GM12892 (cell line): ENCODE measurements around the gene FANCC.
"Not testable (repeated sequence)": the region's sequence is repeated elsewhere in the genome, so short reads cannot be mapped to it uniquely, and the experiment has no call there.

ENCODE experiments used
- DNase-seq: peaks from one replicate; pipeline ENCODE4 v3.0.0; 2011; ENCODE audit not compliant: insufficient read length
- FAIRE-seq: peaks from 2 replicates; lab custom pipeline; 2011; peaks lifted over from hg19 to GRCh38; lab: Jason Lieb, UNC
- POLR2A ChIP-seq: IDR thresholded peaks from 2 replicates; pipeline ENCODE4 v1.6.1; 2011; ENCODE audit warnings: low read depth, low read length, control low read depth
- POLR2AphosphoS5 ChIP-seq: IDR thresholded peaks from 2 replicates; pipeline ENCODE4 v1.6.1; 2011; ENCODE audit warnings: low read depth, low read length, control low read depth
- TAF1 ChIP-seq: IDR thresholded peaks from 2 replicates; pipeline ENCODE4 v1.6.1; 2011; ENCODE audit warnings: low read depth, mild to moderate bottlenecking, control low read depth, low read length, borderline replicate concordance

The FANCC gene

DNA sequence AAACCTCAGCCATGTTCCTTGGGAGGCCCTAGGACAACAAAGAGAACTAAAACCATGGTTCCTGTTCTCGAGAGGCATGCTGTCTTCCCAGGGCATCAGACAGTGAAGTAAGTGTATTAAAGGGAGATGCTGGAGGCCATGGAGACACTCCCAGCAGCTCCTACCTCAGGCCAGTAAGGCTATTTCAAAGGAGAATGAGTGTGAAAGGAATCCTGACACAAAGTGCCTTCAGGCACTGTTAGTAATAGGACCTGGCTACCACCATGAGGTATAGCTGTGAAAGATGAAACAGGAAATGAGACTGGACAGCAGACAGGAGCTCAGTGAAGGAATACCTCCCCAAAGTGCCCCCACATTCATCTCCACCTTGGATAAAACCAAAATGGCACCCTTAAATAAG, 71.0 kb downstream of the FANCC start:
- no peak for TF ChIP-seq TAF1
- no peak for TF ChIP-seq POLR2A
- TF ChIP-seq POLR2AphosphoS5: no peak
- FAIRE-seq: no peak
- no peak for DNase-seq

DNA sequence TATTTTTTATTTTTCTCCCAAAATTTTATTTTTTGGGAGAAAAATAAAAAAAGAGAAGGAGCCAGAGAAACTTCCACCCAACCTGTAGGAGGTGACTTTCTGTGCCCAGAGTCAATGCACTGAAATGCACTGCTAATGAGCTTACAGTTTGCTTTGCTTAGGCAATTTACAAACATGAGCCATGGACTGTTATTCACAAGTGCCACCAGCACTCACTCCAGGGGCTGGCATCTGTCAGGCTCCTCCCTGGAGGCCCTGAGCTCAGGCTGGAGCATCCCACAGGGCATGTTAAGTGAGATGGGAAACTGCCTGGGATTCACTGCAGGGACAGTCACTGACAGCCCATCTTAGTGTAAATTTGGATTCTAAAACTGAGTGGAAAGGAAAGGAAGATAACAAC, 74.9 kb downstream of the FANCC start:
- TF ChIP-seq POLR2A (no peak), TAF1 (no peak), POLR2AphosphoS5 (no peak)
- FAIRE-seq (no peak), DNase-seq (no peak)

DNA sequence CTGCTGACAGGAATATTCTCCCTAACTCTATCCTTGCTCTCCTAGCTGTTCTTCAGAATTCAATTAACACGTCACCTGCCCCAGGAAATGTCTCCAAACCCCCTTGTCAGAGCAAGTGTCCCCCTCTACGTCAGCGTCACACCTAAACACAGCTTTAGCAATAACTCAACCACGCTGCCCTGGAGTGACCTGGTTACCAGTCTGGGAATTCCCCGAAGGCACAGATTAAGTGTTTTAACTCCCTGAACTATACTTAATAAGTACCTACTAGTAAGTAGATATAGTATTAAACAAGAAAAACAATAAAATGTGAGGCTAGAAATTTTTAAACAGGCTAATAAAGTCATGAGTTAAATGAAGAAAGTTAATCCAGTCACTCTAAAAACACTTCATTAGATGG, 78.4 kb downstream of the FANCC start:
- FAIRE-seq (no peak), DNase-seq (no peak)
- TF ChIP-seq POLR2AphosphoS5 (no peak), POLR2A (no peak), TAF1 (no peak)

DNA sequence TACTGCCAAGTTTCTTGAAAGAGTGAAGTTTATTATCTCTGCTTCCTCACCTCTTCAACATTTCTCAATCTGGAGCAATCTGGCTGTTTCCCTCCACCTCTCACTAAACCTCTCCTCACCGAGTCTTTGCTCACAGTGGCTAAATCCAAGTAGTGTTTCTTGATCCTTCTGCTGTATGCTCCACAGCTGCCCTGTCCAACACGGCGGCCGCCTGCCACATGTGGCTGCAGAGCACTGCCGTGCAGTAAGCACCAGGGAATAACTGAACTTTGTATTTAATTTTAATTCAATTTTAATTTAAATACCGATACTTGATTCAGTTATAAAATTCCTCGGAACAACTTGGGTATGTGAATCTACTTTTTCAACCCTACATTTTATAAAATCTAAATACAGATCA, 80.2 kb downstream of the FANCC start:
- no peak for FAIRE-seq
- TF ChIP-seq POLR2A: no peak
- no peak for TF ChIP-seq POLR2AphosphoS5
- TF ChIP-seq TAF1: no peak

DNA sequence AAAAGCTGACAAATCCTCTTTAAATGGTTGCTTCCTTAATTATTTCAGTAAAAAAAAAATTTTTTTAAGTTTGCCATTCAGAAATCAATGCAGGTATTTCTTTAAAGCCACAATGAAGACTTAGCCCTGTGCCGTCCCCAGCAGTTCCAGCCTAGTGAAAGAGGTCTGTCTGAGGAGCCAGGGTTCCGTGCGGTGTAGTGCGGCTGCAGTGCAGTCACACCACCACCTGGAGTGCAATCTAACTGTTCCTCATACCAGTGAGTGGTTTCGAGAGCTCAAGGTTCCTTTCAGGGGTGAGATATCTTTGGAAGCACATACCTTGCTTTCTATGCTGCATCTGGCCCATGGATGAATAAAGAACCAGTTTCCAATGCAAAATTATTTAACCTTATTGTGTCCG, 87.5 kb downstream of the FANCC start:
- no peak for DNase-seq
- no peak for TF ChIP-seq TAF1
- TF ChIP-seq POLR2AphosphoS5: no peak
- no peak for TF ChIP-seq POLR2A
- FAIRE-seq: no peak

More for the DNA sequence above, 80.2 kb downstream of the FANCC start:
- no peak for DNase-seq

DNA sequence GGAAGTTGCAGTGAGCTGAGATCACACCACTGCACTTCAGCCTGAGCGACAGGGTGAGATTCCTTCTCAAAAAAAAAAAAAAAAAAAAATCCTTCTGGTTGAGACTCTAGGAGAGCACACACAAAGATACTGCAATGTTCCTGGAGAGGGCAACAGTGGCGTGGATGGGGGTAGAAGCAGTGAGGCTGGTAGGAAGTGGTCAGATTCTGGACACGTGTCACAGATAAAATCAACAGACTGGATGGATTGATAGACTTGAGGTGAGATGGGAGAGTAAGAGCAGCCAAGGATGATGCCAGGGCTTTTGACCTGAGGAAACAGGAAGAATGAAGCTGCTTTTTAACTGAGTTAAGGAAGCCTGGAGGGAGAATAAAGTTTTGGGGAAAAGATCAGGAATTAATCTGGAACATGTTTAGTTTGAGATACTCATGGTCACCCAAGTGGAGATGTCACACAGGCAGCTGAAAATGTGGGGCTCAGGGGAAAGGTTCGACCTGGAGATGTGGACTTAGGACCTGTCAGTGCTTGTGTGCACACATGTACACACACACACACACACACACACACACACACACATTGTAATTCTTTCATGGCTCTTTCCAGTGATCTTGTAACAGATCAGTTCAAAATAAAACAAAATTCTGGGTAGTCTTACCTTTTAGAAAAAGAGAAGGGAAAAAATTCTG, 88.1 kb downstream of the FANCC start:
- no peak for FAIRE-seq
- no peak for DNase-seq
- TF ChIP-seq TAF1 (no peak), POLR2A (no peak), POLR2AphosphoS5 (no peak)

DNA sequence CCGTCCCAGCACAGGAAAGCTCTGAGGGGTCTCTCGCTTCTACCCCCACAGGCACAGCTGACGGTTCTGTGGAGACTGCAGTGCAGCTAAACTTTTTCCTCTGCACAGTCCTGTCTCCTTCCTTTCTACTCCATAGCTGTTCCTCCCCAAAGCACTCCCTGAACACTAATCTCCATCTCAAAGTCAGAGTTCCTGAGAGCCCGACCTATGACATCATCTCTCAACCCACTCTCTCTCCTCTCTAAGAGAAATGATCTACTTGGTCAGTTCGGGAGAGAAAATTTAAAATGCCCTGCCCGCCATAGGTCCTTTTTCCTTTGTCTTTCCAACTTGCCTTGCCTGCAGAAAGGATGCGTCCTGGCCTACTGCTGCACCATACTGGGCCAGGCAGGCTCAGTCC, 90.6 kb downstream of the FANCC start:
- TF ChIP-seq POLR2AphosphoS5: no peak
- TF ChIP-seq POLR2A: no peak
- no peak for TF ChIP-seq TAF1
- no peak for FAIRE-seq
- no peak for DNase-seq

DNA sequence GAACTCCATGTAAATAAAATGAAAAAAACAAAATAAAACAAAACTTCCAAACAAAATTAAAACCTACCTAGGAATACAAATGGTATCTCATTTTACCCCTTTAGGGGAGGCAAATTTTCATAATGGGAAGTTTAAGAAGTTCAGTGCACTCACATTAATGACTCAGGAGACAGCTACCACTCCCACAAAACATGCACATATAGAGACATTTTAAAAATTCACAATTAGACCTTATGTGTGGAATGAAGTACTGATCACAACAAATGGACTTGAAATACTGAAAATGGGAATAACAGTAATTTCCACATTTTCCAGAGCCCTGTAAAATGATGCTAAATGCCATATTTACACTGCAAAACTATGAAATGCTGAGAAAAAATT, 91.8 kb downstream of the FANCC start:
- FAIRE-seq (no peak), DNase-seq (no peak)
- no peak for TF ChIP-seq POLR2A
- TF ChIP-seq TAF1: no peak
- TF ChIP-seq POLR2AphosphoS5: no peak

DNA sequence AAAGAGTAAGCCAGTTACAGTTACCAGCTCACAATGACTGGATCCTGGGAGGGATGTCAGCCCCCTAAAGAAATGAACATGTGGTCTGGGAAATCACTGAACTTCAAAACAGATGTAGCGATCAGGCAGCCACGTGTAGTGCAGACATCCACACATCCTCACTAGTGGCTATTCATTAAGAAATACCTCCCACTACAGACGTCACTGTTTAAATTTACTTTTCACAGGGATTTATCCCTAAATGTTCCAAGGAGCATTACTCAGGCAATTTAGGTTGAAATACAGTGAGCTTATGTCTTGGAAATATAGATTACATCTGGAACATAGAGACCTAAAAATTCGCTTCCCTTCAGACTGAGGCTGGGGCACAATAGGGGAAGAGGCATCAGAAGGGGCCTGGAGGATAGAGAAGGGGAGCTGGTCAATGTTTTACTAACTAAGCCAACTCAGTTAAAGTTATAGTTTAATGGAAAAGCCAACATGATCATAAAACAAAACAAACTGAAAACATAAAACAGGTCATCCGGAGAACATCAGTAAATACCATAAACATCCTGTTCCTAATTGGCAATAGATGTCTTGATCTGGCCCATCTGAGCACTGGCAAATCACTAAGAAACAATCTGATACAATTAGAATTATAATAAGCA, 92.3 kb downstream of the FANCC start:
- DNase-seq: no peak
- no peak for TF ChIP-seq POLR2AphosphoS5
- no peak for TF ChIP-seq TAF1
- no peak for FAIRE-seq

DNA sequence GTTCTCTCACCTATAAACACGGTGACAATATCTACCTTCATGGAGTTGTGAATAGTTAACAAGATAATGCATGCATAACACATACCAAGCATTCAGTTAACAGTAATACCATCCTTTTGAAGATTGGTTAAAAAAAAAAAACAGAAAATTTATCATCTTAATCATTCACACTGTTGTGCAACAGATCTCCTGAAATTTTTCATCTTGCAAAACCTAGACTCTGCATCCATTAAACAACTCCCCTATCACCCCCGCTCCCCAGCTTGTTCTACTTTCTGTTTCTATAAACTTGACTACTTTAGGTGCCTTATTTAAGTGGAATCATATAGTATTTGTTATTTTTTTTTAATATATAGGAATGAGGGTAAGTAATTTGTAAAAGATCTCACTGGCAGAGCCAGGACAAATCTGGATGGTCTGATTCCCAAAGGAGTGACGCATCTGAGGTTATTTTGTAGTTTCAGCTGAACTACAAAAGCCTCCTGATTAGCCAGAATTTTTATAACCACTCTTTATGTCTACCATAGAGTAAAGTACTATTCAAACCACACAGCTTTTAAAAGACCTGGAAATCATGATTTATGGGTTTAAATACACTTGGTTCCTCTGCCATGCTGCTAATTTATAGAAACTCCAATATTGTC, 93.0 kb downstream of the FANCC start:
- DNase-seq (no peak), FAIRE-seq (no peak)
- TF ChIP-seq POLR2AphosphoS5 (no peak), POLR2A (no peak), TAF1 (no peak)

DNA sequence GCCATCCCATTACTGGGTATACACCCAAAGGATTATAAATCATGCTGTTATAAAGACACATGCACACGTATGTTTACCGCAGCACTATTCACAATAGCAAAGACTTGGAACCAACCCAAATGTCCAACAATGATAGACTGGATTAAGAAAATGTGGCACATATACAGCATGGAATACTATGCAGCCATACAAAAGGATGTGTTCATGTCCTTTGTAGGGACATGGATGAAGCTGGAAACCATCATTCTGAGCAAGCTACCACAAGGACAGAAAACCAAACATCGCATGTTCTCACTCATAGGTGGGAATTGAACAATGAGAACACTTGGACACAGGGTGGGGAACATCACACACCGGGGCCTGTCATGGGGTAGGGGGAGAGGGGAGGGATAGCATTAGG, 97.2 kb downstream of the FANCC start:
- DNase-seq, FAIRE-seq: not testable (repeated sequence)

DNA sequence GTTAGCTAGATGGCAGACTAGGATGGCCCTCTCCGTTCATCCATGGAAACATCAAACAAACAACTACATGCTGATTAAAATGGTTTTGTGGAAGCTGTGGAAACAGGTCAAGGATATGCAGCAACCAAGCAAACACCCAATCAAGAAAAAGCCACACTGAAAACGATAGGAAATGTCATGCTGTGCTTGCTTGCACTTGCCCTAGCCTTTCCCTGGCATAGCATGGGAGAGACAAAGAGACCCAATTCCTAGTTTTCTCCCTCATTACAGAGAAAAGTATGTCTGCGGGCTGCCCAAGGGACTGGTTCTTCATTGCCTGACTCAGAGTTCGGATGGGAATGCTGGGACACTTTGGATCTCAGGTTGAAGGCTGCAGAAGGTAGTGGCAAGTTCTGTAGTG, 98.7 kb downstream of the FANCC start:
- DNase-seq: no peak
- FAIRE-seq: no peak
- TF ChIP-seq POLR2AphosphoS5 (no peak), POLR2A (no peak), TAF1 (no peak)
